Esophagus squamous epithelium (tissue), 5 donors: Measurements from ENCODE around the gene SMYD1. TPM values are rescaled to one million over a fixed set of nuclear protein-coding genes. Genes with fewer than 3 reads are reported as not detected.
"Not testable (repeated sequence)": the region's sequence is repeated elsewhere in the genome, so short reads cannot be mapped to it uniquely, and the experiment has no call there.

Experiments used
- DNase-seq: peaks from one replicate; lab custom pipeline; 2025; lab: John Stamatoyannopoulos, UW
- H3K27ac ChIP-seq, 4 donors: fragments of 200-600 bp; sonication (generic); one replicate each; pipeline ENCODE4 v1.5.1; 2016 to 2019; ENCODE audit warnings: mild to moderate bottlenecking in 1 of 4
- H3K27me3 ChIP-seq, 4 donors: fragments of 200-600 bp; sonication (generic); 1 replicate in 3 of 4; 2 replicates in 1 of 4; pipeline versions ENCODE4 v1.5.1 to v1.6.0; 2017 to 2021; ENCODE audit warnings: antibody characterized with exemption in 1 of 4
- H3K36me3 ChIP-seq, 3 donors: fragments of 200-600 bp; sonication (generic); one replicate each; pipeline ENCODE4 v1.5.1; 2016 to 2019
- H3K4me1 ChIP-seq, 3 donors: fragments of 200-600 bp; sonication (generic); one replicate each; pipeline ENCODE4 v1.5.1; 2017 to 2019
- H3K4me3 ChIP-seq, 4 donors: fragments of 200-600 bp; sonication (generic); 1 replicate in 3 of 4; 2 replicates in 1 of 4; pipeline ENCODE4 v1.5.1; 2016 to 2019; ENCODE audit warnings: mild to moderate bottlenecking in 2 of 4, moderate library complexity in 1 of 4
- H3K9me3 ChIP-seq, 3 donors: fragments of 200-600 bp; sonication (generic); one replicate each; pipeline ENCODE4 v1.5.1; 2016 to 2019
- CTCF ChIP-seq, 6 experiments: fragments of 450-650 bp in 4 of 6; fragments of 200-600 bp in 2 of 6; sonication (generic) in 2 of 6; IDR thresholded peaks; one replicate each; pipeline ENCODE4 v1.5.1; 2016 to 2019; ENCODE audit warnings: antibody characterized with exemption in 6 of 6, mild to moderate bottlenecking in 4 of 6, moderate library complexity in 4 of 6
- POLR2A ChIP-seq, 4 donors: fragments of 450-650 bp; IDR thresholded peaks; one replicate each; pipeline ENCODE4 v1.6.1; 2017; ENCODE audit warnings: antibody characterized with exemption in 4 of 4, mild to moderate bottlenecking in 4 of 4, moderate library complexity in 3 of 4
- WGBS, 2 donors: methylation state at CpG; one replicate each; pipeline ENCODE4 v1.1.5; 2018; 5-methylcytosine and 5-hydroxymethylcytosine counted together
- intact Hi-C: fragments of 100-400 bp; cut with DNase I; formaldehyde crosslinking; loops from one replicate; pipeline ENCODE4 v1.15.0; 2022
- total RNA-seq, 4 donors: library from RNA; depleted of rRNA; stranded (reverse); fragments of >200 nt; gene quantifications; one replicate each; pipeline ENCODE4 v1.1.0, GENCODE V29; 2016
- donor health status: DM: yes; HTN: yes; CAD: no.

SMYD1 gene
- total RNA-seq, 4 donors from 2014 or later = 0.27 TPM; not detected in 3

- Histone ChIP-seq H3K27ac (peak overlapping the region in 1 of 4 donors; percentile 11), H3K36me3 (peaks cover 0 to 23% (median 0%) of the 10 kb centered on the region in 3 donors), H3K4me1 (peaks cover 3 to 16% (median 6%) of the 10 kb centered on the region in 3 donors), H3K27me3 (no peaks in the 10 kb centered on the region), H3K4me3 (no peak overlapping the region), H3K9me3 (no peaks in the 10 kb centered on the region)
- DNase-seq = no peak
- intact Hi-C loops = no loop called here
- 87 to 90% methylated on average over 4 of the region's 4 CpGs for WGBS, 2 donors
- TF ChIP-seq POLR2A (IDR thresholded peaks at IDR 0.05) (no peak), CTCF (IDR thresholded peaks at IDR 0.05) (no peak)
Measured at GRCh38 chr2:88038263-88039105, 29.1 kb upstream of the SMYD1 start.

- H3K4me3 ChIP-seq = no peak overlapping the region
- DNase-seq = no peak
- TF ChIP-seq POLR2A (IDR thresholded peaks at IDR 0.05) (no peak), CTCF (IDR thresholded peaks at IDR 0.05) (no peak)
- no peaks in the 10 kb centered on the region for H3K9me3 ChIP-seq
- intact Hi-C loops = no loop called here
- peaks cover 6 to 30% (median 6%) of the 10 kb centered on the region in 3 donors for H3K4me1 ChIP-seq
- H3K27me3 ChIP-seq = no peaks in the 10 kb centered on the region
- H3K36me3 ChIP-seq = no peaks in the 10 kb centered on the region
- H3K27ac ChIP-seq = no peak overlapping the region
- 77 to 83% methylated on average over 5 of the region's 5 CpGs for WGBS, 2 donors
Measured at GRCh38 chr2:88042476-88042875, 25.1 kb upstream of the SMYD1 start.

- intact Hi-C loops, DNase-seq, H3K9me3 ChIP-seq, H3K36me3 ChIP-seq, H3K27me3 ChIP-seq, H3K27ac ChIP-seq, H3K4me3 ChIP-seq: not testable (repeated sequence)
- H3K4me1 ChIP-seq = peaks cover 6 to 14% (median 6%) of the 10 kb centered on the region in 3 donors
- 87 to 91% methylated on average over 6 of the region's 6 CpGs for WGBS, 2 donors
Measured at GRCh38 chr2:88045561-88045960, 22.1 kb upstream of the SMYD1 start.

- peaks cover 0 to 30% (median 6%) of the 10 kb centered on the region in 3 donors for H3K4me1 ChIP-seq
Measured at GRCh38 chr2:88048541-88048940, 19.1 kb upstream of the SMYD1 start.

GRCh38 chr2:88049622-88050021 is 18.0 kb upstream of the SMYD1 start:
- 44 to 71% methylated on average over 1 of the region's 1 CpG for WGBS, 2 donors
- Histone ChIP-seq H3K9me3 (no peaks in the 10 kb centered on the region), H3K27ac (no peak overlapping the region), H3K4me3 (no peak overlapping the region), H3K36me3 (peaks cover 0 to 13% (median 0%) of the 10 kb centered on the region in 3 donors), H3K27me3 (no peaks in the 10 kb centered on the region), H3K4me1 (peaks cover 7 to 35% (median 14%) of the 10 kb centered on the region in 3 donors)
- intact Hi-C loops = no loop called here
- TF ChIP-seq POLR2A (IDR thresholded peaks at IDR 0.05) = no peak
- TF ChIP-seq CTCF (IDR thresholded peaks at IDR 0.05) = no peak
- DNase-seq = no peak

More at GRCh38 chr2:88048541-88048940, 19.1 kb upstream of the SMYD1 start:
- H3K4me3 ChIP-seq = no peak overlapping the region
- no peak overlapping the region for H3K27ac ChIP-seq
- TF ChIP-seq CTCF (IDR thresholded peaks at IDR 0.05) (no peak), POLR2A (IDR thresholded peaks at IDR 0.05) (no peak)
- peaks cover 0 to 13% (median 0%) of the 10 kb centered on the region in 3 donors for H3K36me3 ChIP-seq
- H3K9me3 ChIP-seq = no peaks in the 10 kb centered on the region
- intact Hi-C loops = no loop called here
- 84 to 95% methylated on average over 3 of the region's 3 CpGs for WGBS, 2 donors
- H3K27me3 ChIP-seq = no peaks in the 10 kb centered on the region
- DNase-seq = no peak
